Measurements from ENCODE around the gene PCMT1. TPM values are rescaled to one million over a fixed set of nuclear protein-coding genes. Genes with fewer than 3 reads are reported as not detected.

PCMT1 gene
- total RNA-seq, result 152 and 216 TPM in 2 replicates

DNA sequence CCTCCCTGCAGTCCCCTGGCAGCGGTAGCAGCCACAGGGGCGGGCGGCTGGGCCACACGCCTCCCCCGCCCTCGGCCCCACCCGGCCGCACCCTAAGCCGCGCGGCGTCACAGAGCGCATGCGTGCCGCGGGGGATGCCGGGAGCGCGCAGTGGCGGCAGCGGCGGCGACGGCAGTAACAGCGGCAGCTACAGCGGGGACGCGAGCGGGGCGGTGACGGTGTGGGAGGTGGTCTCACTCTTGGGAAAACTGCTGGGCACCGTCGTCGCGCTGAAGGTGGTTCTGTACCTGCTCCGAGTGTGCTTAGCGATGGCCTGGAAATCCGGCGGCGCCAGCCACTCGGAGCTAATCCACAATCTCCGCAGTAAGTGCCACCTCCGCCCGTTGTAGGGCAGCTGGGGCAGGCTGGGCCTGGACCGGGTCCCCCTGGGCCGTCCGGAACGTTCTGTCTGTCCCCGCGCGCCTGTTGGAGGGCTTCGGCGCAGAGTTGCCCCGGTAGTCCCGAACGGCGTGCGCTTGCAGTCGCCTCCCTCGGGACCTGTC, at the start of gene PCMT1:
Gene PCMT1 (plus strand): TSS at position 148 of the 542 bp plus-strand sequence. CDS start 161 bp downstream, at position 309.

GRCh38 chr6:149717588-149718458, 31.7 kb upstream of the PCMT1 start, which contains the start of gene LATS1:
TSS of gene LATS1 (minus strand) at chr6:149718101. CDS start at chr6:149702126, 15,975 bp downstream.

GRCh38 chr6:149746147-149746946, 3.2 kb upstream of the PCMT1 start, which contains the start of gene NUP43:
TSS of gene NUP43 (minus strand) at chr6:149746529. CDS start at chr6:149746495, 34 bp downstream.

Other genes starting within 250 kb of the PCMT1 start
- gene PPIL4, start 203.7 kb upstream of the PCMT1 start, total RNA-seq, result 36.4 and 42.8 TPM in 2 replicates
- gene GINM1, start 183.4 kb upstream of the PCMT1 start, total RNA-seq, result 48.9 and 111 TPM in 2 replicates
- gene KATNA1, start 101.0 kb upstream of the PCMT1 start, total RNA-seq, result 28.0 and 31.0 TPM in 2 replicates
- gene LATS1, start 31.6 kb upstream of the PCMT1 start, total RNA-seq, result 6.2 and 7.7 TPM in 2 replicates
- 19.7 and 43.9 TPM in 2 replicates for gene NUP43, start 3.2 kb upstream of the PCMT1 start, total RNA-seq
- gene LRP11, start 114.6 kb downstream of the PCMT1 start, total RNA-seq, result 47.0 and 69.1 TPM in 2 replicates
- gene RAET1E, start 148.4 kb downstream of the PCMT1 start, total RNA-seq, result 0.19 TPM in 1 of 2 replicates, not detected in the other
- gene RAET1G, start 173.4 kb downstream of the PCMT1 start, total RNA-seq, result 0.77 TPM in 1 of 2 replicates, not detected in the other
- 8.7 and 12.5 TPM in 2 replicates for gene ULBP2, start 192.3 kb downstream of the PCMT1 start, total RNA-seq
- gene ULBP1, start 214.2 kb downstream of the PCMT1 start, total RNA-seq, result under 0.01 TPM in 2 replicates

All from regular cardiac myocyte (primary cell).